Umbilical cord (tissue), 2 donors: ENCODE measurements around the gene IL16. TPM values are rescaled to one million over a fixed set of nuclear protein-coding genes. Genes with fewer than 3 reads are reported as not detected.

Experiments
- DNase-seq: peaks from one replicate; pipeline ENCODE4 v3.0.0-alpha.2; 2015; ENCODE audit warnings: low spot score
- total RNA-seq: library from RNA; depleted of rRNA; stranded (reverse); fragments of >200 nt; gene quantifications from one replicate; pipeline ENCODE4 v1.2.3, GENCODE V29; 2014; ENCODE audit warnings: low replicate concordance; ENCODE audit not compliant: insufficient read depth

Gene IL16
- total RNA-seq, 1 donor from 2014 or later, result 7.2 TPM

GRCh38 chr15:81274255-81274654 is 77.6 kb downstream of the IL16 start:
- DNase-seq, result no peak

GRCh38 chr15:81274931-81275707 is 78.4 kb downstream of the IL16 start:
- DNase-seq, result peak; percentile 89

- DNase-seq, result no peak
Observed at GRCh38 chr15:81275711-81276392, 79.2 kb downstream of the IL16 start.

- DNase-seq, result no peak
Observed at GRCh38 chr15:81276967-81277366, 80.3 kb downstream of the IL16 start.

- DNase-seq, result no peak
Observed at GRCh38 chr15:81277851-81278250, 81.2 kb downstream of the IL16 start.

- no peak for DNase-seq
Observed at GRCh38 chr15:81278306-81279029, 81.8 kb downstream of the IL16 start.

- DNase-seq, result no peak
Observed at GRCh38 chr15:81279621-81280485, 83.2 kb downstream of the IL16 start.

GRCh38 chr15:81280696-81281455 is 84.2 kb downstream of the IL16 start:
- no peak for DNase-seq

- DNase-seq, result no peak
Observed at GRCh38 chr15:81281456-81281735, 84.7 kb downstream of the IL16 start.

GRCh38 chr15:81281766-81282605 is 85.3 kb downstream of the IL16 start:
- peak; percentile 34 for DNase-seq

GRCh38 chr15:81282606-81282895 is 85.9 kb downstream of the IL16 start:
- no peak for DNase-seq

GRCh38 chr15:81282911-81283310 is 86.2 kb downstream of the IL16 start:
- no peak for DNase-seq

GRCh38 chr15:81284256-81285031 is 87.8 kb downstream of the IL16 start:
- no peak for DNase-seq

GRCh38 chr15:81285461-81285860 is 88.8 kb downstream of the IL16 start:
- no peak for DNase-seq

- DNase-seq, result no peak
Observed at GRCh38 chr15:81286621-81287121, 90.0 kb downstream of the IL16 start.

- no peak for DNase-seq
Observed at GRCh38 chr15:81288040-81288439, 91.4 kb downstream of the IL16 start.

- no peak for DNase-seq
Observed at GRCh38 chr15:81288616-81289015, 91.9 kb downstream of the IL16 start.

- no peak for DNase-seq
Observed at GRCh38 chr15:81289910-81290309, 93.2 kb downstream of the IL16 start.

- no peak for DNase-seq
Observed at GRCh38 chr15:81291916-81292522, 95.3 kb downstream of the IL16 start.
